Ishikawa (cell line): ENCODE measurements around the gene TMEM150C.

Source experiments
- EGR1 ChIP-seq: IDR thresholded peaks from 2 replicates; pipeline ENCODE4 v1.6.1; 2012
- FOXM1 ChIP-seq: IDR thresholded peaks from 2 replicates; pipeline ENCODE4 v1.6.1; 2012; ENCODE audit warnings: low read depth, borderline replicate concordance
- NFIC ChIP-seq: IDR thresholded peaks from 2 replicates; pipeline ENCODE4 v1.6.1; 2012
- RAD21 ChIP-seq: IDR thresholded peaks from 2 replicates; pipeline ENCODE4 v1.6.1; 2012; ENCODE audit warnings: low read depth
- TAF1 ChIP-seq: IDR thresholded peaks from 2 replicates; pipeline ENCODE4 v1.6.1; 2012; ENCODE audit warnings: low read depth, mild to moderate bottlenecking
- ZBTB7A ChIP-seq: IDR thresholded peaks from 2 replicates; pipeline ENCODE4 v1.6.1; 2012; ENCODE audit warnings: low read depth
- TF ChIP-seq, protein P1 (sequence below): IDR thresholded peaks from 2 replicates; pipeline ENCODE4 v1.6.1; 2012

DNA sequence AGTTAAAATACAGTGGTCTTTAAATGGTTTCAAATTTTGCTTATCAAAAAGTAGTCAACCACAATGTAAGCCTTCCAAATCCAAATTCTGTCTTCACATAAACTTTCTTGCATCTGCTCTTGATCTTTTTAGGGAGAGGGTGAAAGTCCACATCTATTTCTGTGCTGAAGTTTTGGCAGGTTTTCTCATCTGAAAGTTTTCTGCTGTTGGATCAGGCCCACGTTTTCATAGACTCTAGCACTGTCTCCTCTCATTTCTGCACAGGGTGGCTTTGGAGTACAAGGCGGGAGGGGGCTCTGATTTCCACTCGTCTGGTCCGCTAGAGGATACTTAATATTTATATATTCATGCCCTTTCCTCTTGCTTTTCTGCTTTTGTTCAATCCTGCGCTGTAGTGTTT, 18.1 kb upstream of the TMEM150C start:
- TF ChIP-seq TAF1 (no peak), FOXM1 (no peak), ZBTB7A (no peak), EGR1 (no peak), RAD21 (no peak), NFIC (no peak)
- TF ChIP-seq, protein P1, sequence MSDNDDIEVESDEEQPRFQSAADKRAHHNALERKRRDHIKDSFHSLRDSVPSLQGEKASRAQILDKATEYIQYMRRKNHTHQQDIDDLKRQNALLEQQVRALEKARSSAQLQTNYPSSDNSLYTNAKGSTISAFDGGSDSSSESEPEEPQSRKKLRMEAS = no peak
